GM19035 (cell line): ENCODE results near the gene ELAVL1.
"Not testable (repeated sequence)": the region's sequence is repeated elsewhere in the genome, so short reads cannot be mapped to it uniquely, and the experiment has no call there.

ENCODE experiments used
- ATAC-seq: cut with Tn5 transposase; IDR thresholded peaks from one replicate; pipeline ENCODE4 v1.9.1; 2021; ENCODE audit not compliant: unreplicated experiment

The ELAVL1 gene

GRCh38 chr19:8005534-8006256, at the start of gene ELAVL1:
Gene ELAVL1 (minus strand): TSS chr19:8005641. CDS start chr19:7991815, 13,826 bp downstream.
- ATAC-seq, result peak; percentile 73

- ATAC-seq, result no peak
These were observed 48.7 kb upstream of the ELAVL1 start for GRCh38 chr19:8054169-8054568.

- ATAC-seq, result no peak
These were observed 47.0 kb upstream of the ELAVL1 start, which contains the start of gene CCL25 for GRCh38 chr19:8052464-8052859. Gene CCL25 (plus strand): TSS chr19:8052760. CDS start chr19:8053050, 290 bp downstream.

GRCh38 chr19:8050274-8051096, 45.0 kb upstream of the ELAVL1 start:
- peak; percentile 72 for ATAC-seq

GRCh38 chr19:8046569-8047165, 41.2 kb upstream of the ELAVL1 start:
- no peak for ATAC-seq

- ATAC-seq, result no peak
These were observed 40.6 kb upstream of the ELAVL1 start for GRCh38 chr19:8045872-8046568.

- ATAC-seq, result no peak
These were observed 38.6 kb upstream of the ELAVL1 start for GRCh38 chr19:8044018-8044417.

GRCh38 chr19:8042900-8043299, 37.5 kb upstream of the ELAVL1 start:
- no peak for ATAC-seq

- no peak for ATAC-seq
These were observed 36.1 kb upstream of the ELAVL1 start for GRCh38 chr19:8041531-8041931.

- no peak for ATAC-seq
These were observed 33.8 kb upstream of the ELAVL1 start for GRCh38 chr19:8039231-8039630.

- ATAC-seq, result no peak
These were observed 33.4 kb upstream of the ELAVL1 start for GRCh38 chr19:8038815-8039214.

- ATAC-seq, result no peak
These were observed 31.1 kb upstream of the ELAVL1 start for GRCh38 chr19:8036434-8037099.

GRCh38 chr19:8034178-8034525, 28.7 kb upstream of the ELAVL1 start:
- ATAC-seq, result no peak

GRCh38 chr19:8033287-8034177, 28.1 kb upstream of the ELAVL1 start:
- ATAC-seq, result not testable (repeated sequence)

GRCh38 chr19:8030960-8031359, 25.5 kb upstream of the ELAVL1 start:
- no peak for ATAC-seq

- no peak for ATAC-seq
These were observed 23.6 kb upstream of the ELAVL1 start for GRCh38 chr19:8028951-8029491.

- no peak for ATAC-seq
These were observed 19.9 kb upstream of the ELAVL1 start for GRCh38 chr19:8025316-8025715.

- not testable (repeated sequence) for ATAC-seq
These were observed 18.8 kb upstream of the ELAVL1 start for GRCh38 chr19:8024256-8024655.

- ATAC-seq, result no peak
These were observed 17.9 kb upstream of the ELAVL1 start for GRCh38 chr19:8023371-8023770.
